NCI-H69 (cell line): ENCODE data around the gene PIGT.
"Not testable (repeated sequence)": the region's sequence is repeated elsewhere in the genome, so short reads cannot be mapped to it uniquely, and the experiment has no call there.

Source experiments
- DNase-seq: peaks from one replicate; lab custom pipeline; 2025; lab: John Stamatoyannopoulos, UW

PIGT gene

DNA sequence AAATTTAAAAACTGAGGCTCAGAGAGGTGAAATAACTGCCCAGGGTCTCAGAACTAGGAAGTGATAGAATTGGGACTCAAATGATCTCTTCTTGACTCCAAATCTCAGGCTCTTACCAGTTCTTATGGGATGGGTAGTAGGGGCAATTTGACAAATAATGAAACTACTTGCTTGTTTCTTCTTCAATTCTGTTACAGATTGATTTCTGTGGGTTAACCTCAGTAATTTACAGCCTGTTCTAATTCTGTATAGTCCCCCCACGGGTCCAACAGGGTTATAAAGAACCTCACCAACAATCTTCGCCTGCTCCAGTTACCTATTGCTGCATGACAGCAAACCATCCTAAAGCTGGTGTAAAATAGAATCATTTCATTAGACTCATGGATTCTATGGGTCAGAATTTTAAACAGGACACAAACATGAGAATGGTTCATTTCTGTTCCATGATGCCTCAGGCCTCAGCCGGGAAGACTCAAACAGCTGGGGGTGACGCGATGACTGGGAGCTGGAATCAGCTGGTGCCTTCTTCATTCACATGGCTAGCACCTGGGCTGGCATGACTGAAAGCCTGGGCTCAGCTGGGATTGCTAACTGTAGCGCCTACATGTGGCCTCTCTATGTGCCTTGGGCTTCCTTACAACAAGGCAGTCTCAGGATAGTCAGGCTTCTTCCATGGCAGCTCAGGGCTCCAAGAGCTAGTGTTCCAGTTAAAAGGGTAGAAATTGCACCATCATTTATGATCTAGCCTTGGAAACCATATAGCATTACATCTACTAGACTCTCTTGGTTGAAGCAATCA is 47.0 kb downstream of the PIGT start:
- no peak for DNase-seq

DNA sequence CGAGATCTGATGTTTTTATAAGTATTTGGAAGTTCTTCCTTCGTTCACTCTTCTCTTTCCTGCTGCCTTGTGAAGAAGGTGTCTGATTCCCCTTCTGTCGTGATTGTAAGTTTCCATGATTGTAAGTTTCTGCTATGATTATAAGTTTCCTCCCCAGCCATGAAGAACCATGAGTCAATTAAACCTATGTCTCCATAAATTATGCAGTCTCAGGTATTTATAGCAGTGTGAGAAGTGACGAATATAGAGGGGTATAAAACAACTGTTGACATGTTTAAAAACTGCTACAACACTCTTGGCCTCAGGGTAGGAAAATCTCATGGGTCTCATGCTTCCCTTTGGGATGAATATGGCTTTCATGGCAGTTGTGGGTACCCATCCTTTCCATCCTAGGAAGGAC is 47.8 kb downstream of the PIGT start:
- no peak for DNase-seq

DNA sequence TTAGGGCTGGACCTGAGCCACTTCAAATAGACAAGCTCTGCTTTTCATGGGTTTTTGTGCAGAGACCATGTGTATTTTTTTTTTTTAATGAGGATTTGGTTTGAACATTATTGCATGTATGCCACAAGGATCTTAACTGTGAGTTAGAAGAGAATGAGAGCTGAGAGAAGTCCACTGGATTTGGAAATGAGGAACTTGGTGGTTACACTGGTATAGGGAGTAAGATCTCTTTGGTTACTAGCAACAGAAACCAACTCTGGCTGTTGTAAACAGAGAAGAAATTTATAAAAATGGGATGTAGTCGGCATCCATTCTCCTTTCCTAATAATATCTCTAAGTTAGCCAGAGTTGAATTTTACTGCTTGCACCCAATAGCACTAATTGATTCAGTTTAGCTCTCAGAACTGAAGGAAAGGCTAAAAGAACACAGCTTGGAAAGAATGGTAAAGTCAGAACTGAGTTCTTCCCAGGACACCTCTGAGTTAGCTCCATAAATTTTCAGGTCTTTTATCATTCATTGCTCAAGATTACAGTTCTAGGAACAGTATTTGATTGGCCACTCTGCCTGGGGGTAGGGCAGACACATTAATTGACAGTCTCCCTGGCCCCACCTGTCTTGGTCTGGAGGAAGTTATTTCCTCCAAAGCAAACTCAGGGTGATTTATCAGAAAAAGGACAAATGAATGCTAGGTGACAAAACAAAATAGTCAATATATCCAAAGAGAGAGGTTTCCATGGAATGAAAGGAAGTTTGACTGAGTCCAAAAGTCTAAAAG is 49.7 kb downstream of the PIGT start:
- DNase-seq: no peak

DNA sequence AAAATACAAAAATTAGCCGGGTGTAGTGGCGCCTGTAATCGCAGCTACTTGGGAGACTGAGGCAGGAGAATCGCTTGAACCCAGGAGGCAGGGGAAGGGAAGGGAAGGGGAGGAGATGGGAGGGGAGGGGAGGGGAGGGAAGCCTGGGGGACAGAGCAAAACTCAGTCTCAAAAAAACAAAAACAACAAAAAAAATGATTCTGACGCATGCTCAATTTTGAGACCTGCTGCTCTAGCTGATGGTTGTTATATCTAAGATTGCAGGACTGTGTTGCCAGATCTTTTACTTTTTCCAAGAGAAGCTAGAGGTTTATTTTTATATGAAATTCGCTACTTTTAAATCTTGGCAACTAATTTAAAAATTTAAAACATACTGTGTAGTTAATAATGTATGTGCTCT is 51.2 kb downstream of the PIGT start:
- DNase-seq: no peak

DNA sequence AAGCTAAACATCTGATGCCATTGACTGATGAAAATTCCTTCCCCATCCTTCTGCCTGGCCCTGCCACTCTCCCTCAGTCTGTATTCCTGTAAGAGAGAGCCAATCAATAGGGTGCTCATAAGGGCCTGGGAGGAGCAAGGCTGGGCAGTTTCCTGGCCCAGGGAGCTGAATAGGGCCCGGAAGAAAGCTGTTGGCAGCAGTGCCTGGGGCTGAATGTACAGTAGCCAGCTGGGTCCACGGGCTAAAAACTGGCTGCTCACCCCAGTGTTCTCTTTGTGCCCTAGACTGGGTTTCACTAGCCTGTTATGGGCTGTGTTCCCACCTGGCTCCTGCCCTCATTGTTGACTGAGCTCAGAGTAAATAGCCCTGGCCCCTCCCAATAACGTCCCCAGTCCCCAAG is 51.9 kb downstream of the PIGT start:
- peak; percentile 86 for DNase-seq

DNA sequence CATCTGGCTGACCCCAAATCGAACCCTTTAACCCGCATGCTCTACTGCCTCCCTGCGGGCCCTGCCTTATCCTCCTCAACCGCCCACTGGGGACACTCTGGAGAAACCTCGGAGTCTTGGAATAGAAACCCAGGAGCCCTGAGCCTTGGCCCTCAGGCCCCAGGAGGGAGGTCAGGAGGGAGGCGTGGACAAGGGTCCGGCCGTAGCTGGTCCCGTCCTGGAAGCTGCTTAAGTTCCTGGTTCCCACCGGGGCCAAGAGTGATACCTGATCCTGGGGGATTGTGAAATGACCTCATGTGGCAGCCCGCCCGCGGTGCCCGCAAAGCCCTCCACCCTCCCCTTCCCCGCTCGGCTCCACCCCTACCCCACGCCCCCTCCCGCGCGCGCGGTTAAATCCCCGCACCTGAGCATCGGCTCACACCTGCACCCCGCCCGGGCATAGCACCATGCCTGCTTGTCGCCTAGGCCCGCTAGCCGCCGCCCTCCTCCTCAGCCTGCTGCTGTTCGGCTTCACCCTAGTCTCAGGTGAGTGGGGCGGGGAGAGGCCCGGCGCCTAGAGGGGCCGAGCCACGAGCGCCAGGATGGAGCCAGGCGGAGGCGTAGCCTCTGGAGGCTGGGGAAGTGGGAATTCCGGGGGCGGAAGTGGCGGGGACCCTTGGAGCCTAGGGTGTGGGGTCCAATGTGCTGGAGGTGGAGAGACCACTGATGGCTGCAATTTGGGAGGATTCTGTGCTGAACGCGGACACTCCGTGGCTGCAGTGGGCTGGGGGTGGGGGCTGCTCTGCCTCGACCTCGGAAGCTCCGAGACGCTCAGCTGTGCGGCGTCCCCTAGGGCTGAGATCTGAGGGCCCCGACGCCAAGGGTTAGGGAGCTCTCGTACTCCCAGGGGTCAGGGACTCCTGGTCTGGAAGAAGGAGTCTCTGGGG is 53.7 kb downstream of the PIGT start, which contains the start of gene WFDC2:
Gene WFDC2, plus strand, starts transcription at position 418 of the 926 bp plus-strand sequence. Its CDS starts 29 bp downstream, at position 447.
- peak; percentile 61 for DNase-seq

DNA sequence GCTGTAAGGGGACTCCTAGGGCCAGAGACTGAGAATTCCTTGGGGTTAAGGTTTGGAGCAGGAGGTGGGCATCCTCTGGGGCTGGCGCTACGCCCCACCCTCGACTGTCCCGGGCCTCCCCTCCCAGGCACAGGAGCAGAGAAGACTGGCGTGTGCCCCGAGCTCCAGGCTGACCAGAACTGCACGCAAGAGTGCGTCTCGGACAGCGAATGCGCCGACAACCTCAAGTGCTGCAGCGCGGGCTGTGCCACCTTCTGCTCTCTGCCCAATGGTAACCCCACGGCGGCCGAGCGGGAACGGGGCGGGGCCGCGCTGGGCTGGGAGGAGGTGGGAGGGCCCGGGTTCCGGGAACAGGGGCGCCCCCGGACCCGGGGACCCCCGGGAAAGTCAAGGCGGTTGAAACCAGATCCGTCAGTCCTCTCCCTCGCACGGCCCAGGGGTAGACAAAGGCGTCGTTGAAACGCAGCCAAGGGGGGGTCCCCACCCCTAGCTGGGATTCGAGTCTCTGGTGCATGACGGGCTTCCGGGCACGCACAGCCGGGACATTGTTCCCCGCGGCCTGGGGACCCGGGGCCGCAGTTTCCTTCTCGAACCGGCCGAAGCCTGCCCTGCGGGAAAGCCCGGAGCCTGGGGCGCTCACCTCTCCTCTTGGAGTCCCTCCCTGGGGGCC is 54.5 kb downstream of the PIGT start:
- DNase-seq: peak; percentile 68

DNA sequence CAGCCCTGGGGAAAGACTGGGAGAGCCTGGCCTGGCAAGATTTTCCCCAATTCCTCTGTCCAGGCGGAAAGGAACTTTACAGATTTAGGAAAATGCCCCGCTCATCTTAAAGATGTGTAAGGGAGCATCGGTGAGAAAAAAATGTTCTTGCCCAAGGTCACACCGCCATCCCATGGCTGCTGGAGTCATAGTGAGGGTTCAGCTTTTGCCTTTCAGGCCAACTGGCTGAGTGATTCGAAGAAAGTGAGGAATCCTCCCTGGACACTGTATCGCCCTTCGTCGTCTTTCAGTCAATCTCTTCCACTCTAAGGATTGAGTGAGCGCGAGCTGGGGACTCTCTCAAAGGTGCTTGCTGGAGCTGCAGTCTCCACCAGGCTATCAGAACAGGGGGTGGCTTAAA is 55.0 kb downstream of the PIGT start:
- DNase-seq: no peak

DNA sequence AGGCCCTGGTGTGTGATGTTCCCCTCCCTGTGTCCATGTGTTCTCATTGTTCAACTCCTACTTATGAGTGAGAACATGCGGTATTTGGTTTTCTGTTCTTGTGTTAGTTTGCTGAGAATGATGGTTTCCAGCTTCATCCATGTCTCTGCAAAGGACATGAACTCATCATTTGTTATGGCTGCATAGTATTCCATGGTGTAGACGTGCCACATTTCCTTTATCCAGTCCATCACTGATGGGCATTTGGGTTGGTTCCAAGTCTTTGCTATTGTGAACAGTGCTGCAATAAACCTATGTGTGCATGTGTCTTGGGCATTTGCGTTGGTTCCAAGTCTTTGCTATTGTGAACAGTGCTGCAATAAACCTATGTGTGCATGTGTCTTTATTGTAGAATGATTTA is 56.3 kb downstream of the PIGT start:
- not testable (repeated sequence) for DNase-seq
